Testis (tissue), 3 donors: ENCODE measurements around the gene NPEPPS. TPM values are rescaled to one million over a fixed set of nuclear protein-coding genes. Genes with fewer than 3 reads are reported as not detected.
"Not testable (repeated sequence)": the region's sequence is repeated elsewhere in the genome, so short reads cannot be mapped to it uniquely, and the experiment has no call there.

Source experiments
- DNase-seq: peaks from one replicate; pipeline ENCODE4 v3.0.0-alpha.2; 2019
- H3K27ac ChIP-seq, 2 donors: fragments of 200-600 bp; sonication (generic); one replicate each; pipeline ENCODE4 v1.5.1; 2019
- H3K27me3 ChIP-seq: fragments of 200-600 bp; sonication (generic); one replicate; pipeline ENCODE4 v1.5.1; 2019
- H3K36me3 ChIP-seq: fragments of 200-600 bp; sonication (generic); one replicate; pipeline ENCODE4 v1.5.1; 2017; ENCODE audit warnings: low read depth; ENCODE audit errors: missing control alignments
- H3K4me1 ChIP-seq: fragments of 200-600 bp; sonication (generic); one replicate; pipeline ENCODE4 v1.5.1; 2019
- H3K4me3 ChIP-seq, 2 donors: fragments of 200-600 bp; sonication (generic); one replicate each; pipeline ENCODE4 v1.5.1; 2017 to 2019
- H3K9me3 ChIP-seq: fragments of 200-600 bp; sonication (generic); one replicate; pipeline ENCODE4 v1.5.1; 2017
- CTCF ChIP-seq, 3 experiments: fragments of 450-650 bp in 2 of 3; fragments of 200-600 bp in 1 of 3; sonication (generic) in 1 of 3; IDR thresholded peaks; one replicate each; pipeline ENCODE4 v1.5.1; 2016 to 2019; ENCODE audit warnings: antibody characterized with exemption in 3 of 3, mild to moderate bottlenecking in 2 of 3, moderate library complexity in 1 of 3
- POLR2A ChIP-seq: fragments of 450-650 bp; IDR thresholded peaks from one replicate; pipeline ENCODE4 v1.6.1; 2017; ENCODE audit warnings: antibody characterized with exemption, mild to moderate bottlenecking, moderate library complexity
- WGBS, 2 donors: methylation state at CpG; one replicate each; pipeline ENCODE4 v1.1.5; 2018; 5-methylcytosine and 5-hydroxymethylcytosine counted together
- intact Hi-C: fragments of 100-400 bp; cut with DNase I; formaldehyde crosslinking; loops from one replicate; pipeline ENCODE4 v1.15.1; 2023; ENCODE audit warnings: low total_unique reads
- polyA plus RNA-seq: library from polyadenylated mRNA; stranded (reverse); fragments of 350-450 nt; fragmentation: Illumina TruSeq; extraction: RNeasy Lipid Tissue Mini Kit (QIAGEN cat#74804); gene quantifications from one replicate; pipeline ENCODE4 v1.2.3, GENCODE V29; 2014; ENCODE audit warnings: low read depth, low replicate concordance; ENCODE audit not compliant: insufficient read depth
- total RNA-seq, 2 donors: library from RNA; depleted of rRNA; stranded (reverse); fragments of >200 nt; gene quantifications; one replicate each; pipeline ENCODE4 v1.2.3, GENCODE V29; 2016

Gene NPEPPS
- total and polyA plus RNA-seq, 3 donors from 2014 or later = 104 to 115 (median 108) TPM

GRCh38 chr17:47561698-47562405 is 30.9 kb downstream of the NPEPPS start:
- H3K27ac ChIP-seq, H3K27me3 ChIP-seq, H3K4me1 ChIP-seq, H3K4me3 ChIP-seq, H3K36me3 ChIP-seq, H3K9me3 ChIP-seq, intact Hi-C loops, DNase-seq: not testable (repeated sequence)
- WGBS, 2 donors = 71 to 86% methylated on average over 4 to 5 of the region's 5 CpGs

- intact Hi-C loops, H3K27ac ChIP-seq, H3K9me3 ChIP-seq: not testable (repeated sequence)
Measured at GRCh38 chr17:47562406-47562705, 31.4 kb downstream of the NPEPPS start.

GRCh38 chr17:47567261-47567660 is 36.4 kb downstream of the NPEPPS start:
- H3K9me3 ChIP-seq, H3K4me3 ChIP-seq, H3K4me1 ChIP-seq, H3K27ac ChIP-seq, H3K36me3 ChIP-seq, H3K27me3 ChIP-seq, intact Hi-C loops, DNase-seq: not testable (repeated sequence)
- WGBS, 2 donors = 63 to 65% methylated on average over 3 of the region's 3 CpGs

More at GRCh38 chr17:47562406-47562705, 31.4 kb downstream of the NPEPPS start:
- H3K27me3 ChIP-seq, H3K4me1 ChIP-seq, H3K36me3 ChIP-seq, DNase-seq, H3K4me3 ChIP-seq: not testable (repeated sequence)

- H3K9me3 ChIP-seq, H3K27ac ChIP-seq, H3K4me3 ChIP-seq, H3K4me1 ChIP-seq, DNase-seq, H3K27me3 ChIP-seq, intact Hi-C loops, H3K36me3 ChIP-seq: not testable (repeated sequence)
- 82 to 90% methylated on average over 3 of the region's 3 CpGs for WGBS, 2 donors
Measured at GRCh38 chr17:47572561-47572960, 41.7 kb downstream of the NPEPPS start.

- H3K4me3 ChIP-seq, H3K27ac ChIP-seq, intact Hi-C loops, H3K27me3 ChIP-seq, H3K4me1 ChIP-seq, H3K9me3 ChIP-seq, H3K36me3 ChIP-seq, DNase-seq: not testable (repeated sequence)
- 100% methylated on average over 1 of the region's 1 CpG; no CpG with 5 or more reads in 1 of the 2 donors for WGBS, 2 donors
Measured at GRCh38 chr17:47582416-47582815, 51.5 kb downstream of the NPEPPS start.

- WGBS, 2 donors = 61 to 85% methylated on average over 4 to 5 of the region's 5 CpGs
- H3K36me3 ChIP-seq, intact Hi-C loops, H3K27me3 ChIP-seq, H3K4me1 ChIP-seq, H3K9me3 ChIP-seq, H3K4me3 ChIP-seq, H3K27ac ChIP-seq, DNase-seq: not testable (repeated sequence)
Measured at GRCh38 chr17:47586378-47587055, 55.6 kb downstream of the NPEPPS start.

GRCh38 chr17:47593522-47593921 is 62.6 kb downstream of the NPEPPS start:
- DNase-seq, intact Hi-C loops, H3K27ac ChIP-seq, H3K4me3 ChIP-seq, H3K27me3 ChIP-seq, H3K9me3 ChIP-seq, H3K4me1 ChIP-seq, H3K36me3 ChIP-seq: not testable (repeated sequence)

- intact Hi-C loops = no loop called here
- H3K36me3 ChIP-seq = no peaks in the 10 kb centered on the region
- H3K4me1 ChIP-seq = peaks cover 5% of the 10 kb centered on the region
- no peak for DNase-seq
- no peak overlapping the region for H3K4me3 ChIP-seq
- WGBS, 2 donors = 67 to 69% methylated on average over 4 of the region's 4 CpGs
- no peaks in the 10 kb centered on the region for H3K27me3 ChIP-seq
- peak overlapping the region in 1 of 2 donors; percentile 9 for H3K27ac ChIP-seq
- TF ChIP-seq CTCF (IDR thresholded peaks at IDR 0.05) = no peak
- TF ChIP-seq POLR2A = no peak
- no peaks in the 10 kb centered on the region for H3K9me3 ChIP-seq
Measured at GRCh38 chr17:47603830-47604597, 73.1 kb downstream of the NPEPPS start.
